GM12864 (cell line): ENCODE measurements around the gene WDR46.

ENCODE experiments used
- DNase-seq: peaks from one replicate; pipeline ENCODE4 v3.0.0-alpha.2; 2011; ENCODE audit warnings: low read depth
- H3K4me3 ChIP-seq: 2 replicates; pipeline ENCODE4 v1.5.1; 2011; ENCODE audit warnings: mild to moderate bottlenecking, low read depth, low read length, control low read depth
- TF ChIP-seq, protein P1 (sequence below): IDR thresholded peaks from 2 replicates; pipeline ENCODE4 v1.5.1; 2011; ENCODE audit warnings: low read depth, mild to moderate bottlenecking, moderate library complexity, low read length, control low read depth, inconsistent platforms; ENCODE audit errors: missing control alignments

The WDR46 gene

DNA sequence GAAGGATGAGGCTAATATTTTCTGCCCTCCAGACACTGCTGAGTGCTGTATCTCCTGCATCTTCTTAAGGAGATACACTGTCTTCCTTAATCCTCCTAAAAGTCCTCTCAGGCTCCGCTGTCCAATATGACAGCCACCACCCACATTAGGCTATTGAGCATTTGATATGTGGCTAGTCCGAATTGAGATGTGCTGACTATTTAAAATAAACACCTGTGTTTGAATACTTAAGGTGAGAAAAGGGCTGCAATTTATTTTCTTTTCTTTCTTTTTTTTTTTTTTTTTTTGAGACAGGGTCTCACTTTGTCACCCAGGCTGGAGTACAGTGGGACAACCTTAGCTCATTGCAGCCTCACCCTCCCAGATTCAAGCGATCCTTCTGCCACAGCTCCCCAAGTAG is 12.8 kb upstream of the WDR46 start:
- TF ChIP-seq, protein P1, sequence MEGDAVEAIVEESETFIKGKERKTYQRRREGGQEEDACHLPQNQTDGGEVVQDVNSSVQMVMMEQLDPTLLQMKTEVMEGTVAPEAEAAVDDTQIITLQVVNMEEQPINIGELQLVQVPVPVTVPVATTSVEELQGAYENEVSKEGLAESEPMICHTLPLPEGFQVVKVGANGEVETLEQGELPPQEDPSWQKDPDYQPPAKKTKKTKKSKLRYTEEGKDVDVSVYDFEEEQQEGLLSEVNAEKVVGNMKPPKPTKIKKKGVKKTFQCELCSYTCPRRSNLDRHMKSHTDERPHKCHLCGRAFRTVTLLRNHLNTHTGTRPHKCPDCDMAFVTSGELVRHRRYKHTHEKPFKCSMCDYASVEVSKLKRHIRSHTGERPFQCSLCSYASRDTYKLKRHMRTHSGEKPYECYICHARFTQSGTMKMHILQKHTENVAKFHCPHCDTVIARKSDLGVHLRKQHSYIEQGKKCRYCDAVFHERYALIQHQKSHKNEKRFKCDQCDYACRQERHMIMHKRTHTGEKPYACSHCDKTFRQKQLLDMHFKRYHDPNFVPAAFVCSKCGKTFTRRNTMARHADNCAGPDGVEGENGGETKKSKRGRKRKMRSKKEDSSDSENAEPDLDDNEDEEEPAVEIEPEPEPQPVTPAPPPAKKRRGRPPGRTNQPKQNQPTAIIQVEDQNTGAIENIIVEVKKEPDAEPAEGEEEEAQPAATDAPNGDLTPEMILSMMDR: no peak
- DNase-seq: no peak
- no peak overlapping the region for H3K4me3 ChIP-seq

DNA sequence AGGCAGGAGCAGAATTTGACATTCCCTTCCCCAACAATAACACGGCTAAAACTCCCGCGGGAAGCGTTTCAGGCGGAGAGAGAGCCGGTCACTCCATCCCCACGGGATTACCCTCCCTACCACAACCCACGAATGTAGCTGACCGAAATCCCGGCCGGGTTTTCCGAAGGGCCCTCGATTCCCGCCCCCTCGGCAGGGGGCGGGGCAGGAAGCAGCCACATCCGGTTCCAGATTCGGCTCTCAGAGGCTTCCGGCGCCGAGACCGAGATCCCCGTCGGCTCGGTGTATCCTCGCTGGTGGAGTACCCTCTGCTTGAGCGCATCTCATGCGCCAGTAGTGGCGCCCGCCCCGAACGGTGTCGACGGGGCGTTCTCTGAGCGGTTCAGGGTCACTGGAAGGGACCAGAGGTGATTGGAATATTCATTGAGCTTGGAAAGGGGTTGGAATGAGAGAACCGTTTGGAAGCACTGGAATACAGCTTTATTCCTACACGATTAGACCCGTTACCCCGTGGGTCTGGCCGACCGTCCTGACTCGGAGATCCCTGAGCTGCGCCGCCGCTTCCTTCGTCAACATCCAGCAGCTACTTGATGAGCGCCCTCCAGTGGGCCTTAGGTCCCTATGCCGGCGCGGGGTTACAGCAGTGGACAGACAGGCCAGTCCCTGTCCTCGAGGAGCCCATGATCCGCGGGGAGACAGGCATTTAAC is 10.4 kb upstream of the WDR46 start:
- peak overlapping the region; percentile 69 for H3K4me3 ChIP-seq
- TF ChIP-seq, protein P1: peak; percentile 67
- peak; percentile 79 for DNase-seq

DNA sequence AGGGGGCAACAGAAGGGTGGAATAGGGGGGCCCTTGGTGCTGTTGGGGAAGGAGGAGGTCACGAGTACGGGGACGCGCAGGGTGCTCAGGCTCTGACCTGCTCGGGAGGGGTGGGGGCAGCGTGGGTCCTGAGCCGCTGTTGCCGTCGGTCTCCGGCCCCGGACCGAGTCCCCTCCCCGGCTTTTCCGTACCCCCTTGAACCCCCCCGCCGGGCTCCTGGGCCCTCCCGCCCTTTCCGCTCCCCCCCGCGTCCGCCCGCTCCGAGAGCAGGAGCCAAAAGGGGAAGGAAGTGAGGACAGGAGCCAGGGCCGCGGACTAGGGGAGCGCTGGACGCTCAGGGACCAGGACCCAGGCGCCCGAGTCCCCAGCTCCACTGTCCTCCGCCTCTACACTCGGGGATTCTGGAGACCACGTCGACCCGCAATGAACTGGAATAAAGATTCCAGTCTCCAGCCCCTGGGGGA is 9.8 kb upstream of the WDR46 start, which contains the start of gene RGL2:
Gene RGL2 (minus strand): TSS at position 170 of the 464 bp plus-strand sequence. CDS start 332 bp downstream, outside the sequence.
- peak within 1 kb of the TSS; percentile 69 for H3K4me3 ChIP-seq
- DNase-seq: no peak
- TF ChIP-seq, protein P1: no peak

DNA sequence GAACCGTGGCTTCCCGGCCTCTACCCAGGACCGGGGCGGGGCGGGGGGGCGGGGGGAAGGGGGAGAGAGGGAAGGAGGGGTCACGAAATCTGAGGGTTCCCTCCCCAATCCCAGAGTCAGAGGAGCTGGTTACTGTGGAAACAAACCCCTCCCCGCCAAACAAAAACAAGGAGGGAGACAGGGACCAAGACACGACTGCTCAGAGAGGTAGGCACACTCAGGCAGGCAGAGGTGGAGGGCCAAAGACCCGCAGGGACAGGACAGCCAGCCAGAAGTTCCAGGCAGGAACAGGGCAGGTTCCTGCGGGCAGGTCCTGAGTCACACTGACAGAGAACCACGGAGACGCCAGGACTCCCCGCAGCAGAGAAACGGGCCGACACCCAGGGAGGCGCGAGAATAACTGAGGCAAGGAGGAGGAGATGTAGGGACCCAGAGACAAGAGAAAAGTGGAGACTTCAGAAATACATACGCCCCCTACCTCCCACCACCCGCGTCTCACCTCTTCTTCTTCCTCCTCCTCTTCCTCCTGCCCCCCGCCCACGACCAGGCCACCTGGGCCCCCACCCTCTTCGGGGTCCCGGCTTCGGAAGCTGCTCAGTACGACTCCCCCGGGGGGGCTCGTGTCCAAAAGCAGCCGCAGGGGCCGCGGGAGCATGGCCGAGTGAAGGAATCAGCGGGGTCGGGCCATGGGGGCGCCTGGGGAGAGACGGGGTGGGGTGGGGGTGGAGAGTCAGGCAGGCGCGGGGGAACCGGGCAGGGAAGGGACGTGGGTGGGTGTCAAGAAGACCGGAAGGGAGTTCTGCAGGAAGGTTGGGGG is 9.1 kb upstream of the WDR46 start:
- TF ChIP-seq, protein P1: peak; percentile 19
- DNase-seq: no peak
- H3K4me3 ChIP-seq: peak overlapping the region; percentile 69

DNA sequence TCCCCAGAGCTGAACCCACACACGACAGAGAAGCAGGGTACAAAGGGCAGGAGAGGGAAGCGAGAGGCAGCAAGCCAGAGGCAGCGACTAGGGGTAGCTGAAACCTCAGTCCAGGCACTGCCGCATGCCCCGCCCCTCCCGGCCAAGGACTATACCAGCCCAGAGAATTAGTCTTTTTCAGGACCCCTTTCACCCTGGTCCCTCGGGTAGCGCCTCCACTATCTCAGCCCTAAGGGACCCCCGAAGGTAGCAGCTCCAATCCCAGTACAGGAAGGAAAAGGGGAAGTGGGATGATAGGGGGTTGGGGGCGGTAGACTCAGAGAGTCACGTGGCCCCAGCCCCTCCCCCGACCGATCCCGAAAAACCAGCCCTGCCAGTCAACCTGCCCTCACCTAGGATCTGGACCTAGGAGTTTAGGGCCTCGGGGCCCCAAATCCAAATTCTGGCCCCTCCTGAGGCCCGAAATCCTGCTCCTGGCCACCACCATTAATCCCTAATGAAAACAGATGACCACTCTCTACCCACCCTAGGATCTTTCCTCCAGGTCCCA is 8.4 kb upstream of the WDR46 start:
- peak overlapping the region; percentile 45 for H3K4me3 ChIP-seq
- TF ChIP-seq, protein P1: no peak
- no peak for DNase-seq

DNA sequence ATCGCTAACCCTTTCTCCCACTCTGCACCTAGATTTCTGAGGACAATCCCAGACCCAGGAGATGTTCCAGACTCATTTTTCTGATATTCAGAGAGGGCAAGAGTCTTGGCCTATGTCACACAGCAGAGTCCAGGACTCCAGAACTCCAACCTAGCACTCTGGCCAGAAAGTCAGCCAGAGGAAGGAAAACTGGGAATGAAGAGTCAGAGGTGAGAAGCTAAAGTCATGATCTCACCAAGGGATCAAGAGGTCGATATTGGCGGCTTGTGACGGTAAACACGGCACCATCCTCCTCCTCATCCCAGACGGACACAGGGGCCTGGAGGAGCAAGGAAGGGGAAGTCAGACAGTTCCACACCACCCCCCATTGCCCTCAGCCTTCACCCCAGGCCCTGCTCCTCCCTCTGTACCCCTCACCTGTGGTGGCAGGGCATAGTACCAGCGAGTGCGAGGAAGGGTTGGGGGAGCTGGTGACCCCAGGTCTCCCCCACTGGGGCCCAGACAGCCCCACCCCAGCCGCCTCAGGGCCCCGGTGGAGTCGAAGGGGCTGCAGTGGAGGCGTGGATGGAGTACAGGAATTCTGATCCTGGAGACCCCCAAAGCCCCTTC is 7.9 kb upstream of the WDR46 start:
- TF ChIP-seq, protein P1: no peak
- DNase-seq: no peak
- peak overlapping the region; percentile 45 for H3K4me3 ChIP-seq
